ENCODE measurements around the gene NHLRC3.

- TF ChIP-seq CTCF (IDR thresholded peaks at IDR 0.05) (no peak), POLR2A (IDR thresholded peaks at IDR 0.05) (no peak)
Observed at GRCh38 chr13:38993381-38993780, 44.9 kb upstream of the NHLRC3 start.
